T-helper 1 cell treated with Interleukin-12 subunit alpha and Interleukin-12 subunit beta and Interleukin-4 antibody, amounts not matched to agents 30 μg/mL and 1 μg/mL, for 36 hours (primary cell): ENCODE results near the gene PARP6.

Experiments
- H3K27ac Mint-ChIP-seq: one replicate; pipeline ENCODE4 v1.8.0; 2021; ENCODE audit warnings: mild to moderate bottlenecking, mixed read lengths
- H3K27me3 Mint-ChIP-seq: one replicate; pipeline ENCODE4 v1.8.0; 2021; ENCODE audit warnings: low read depth, mixed read lengths
- H3K36me3 Mint-ChIP-seq: one replicate; pipeline ENCODE4 v1.8.0; 2021; ENCODE audit warnings: low read depth, mixed read lengths
- H3K4me1 Mint-ChIP-seq: one replicate; pipeline ENCODE4 v1.8.0; 2021; ENCODE audit warnings: low read depth, mixed read lengths
- H3K4me3 Mint-ChIP-seq: one replicate; pipeline ENCODE4 v1.8.0; 2021; ENCODE audit warnings: mild to moderate bottlenecking, moderate library complexity, mixed read lengths
- H3K9me3 Mint-ChIP-seq: one replicate; pipeline ENCODE4 v1.8.0; 2021; ENCODE audit warnings: mixed read lengths

The PARP6 gene

GRCh38 chr15:72202801-72203506 is 69.4 kb downstream of the PARP6 start:
- Mint-ChIP-seq H3K4me1 (peaks cover 29% of the 10 kb centered on the region), H3K9me3 (no peaks in the 10 kb centered on the region), H3K27me3 (peaks cover 6% of the 10 kb centered on the region), H3K27ac (no peak overlapping the region), H3K36me3 (peaks cover 91% of the 10 kb centered on the region), H3K4me3 (no peak overlapping the region)

- H3K4me1 Mint-ChIP-seq = peaks cover 29% of the 10 kb centered on the region
- peaks cover 87% of the 10 kb centered on the region for H3K36me3 Mint-ChIP-seq
- no peak overlapping the region for H3K4me3 Mint-ChIP-seq
- peaks cover 8% of the 10 kb centered on the region for H3K27me3 Mint-ChIP-seq
- H3K9me3 Mint-ChIP-seq = no peaks in the 10 kb centered on the region
- no peak overlapping the region for H3K27ac Mint-ChIP-seq
Observed at GRCh38 chr15:72202302-72202701, 70.1 kb downstream of the PARP6 start.

GRCh38 chr15:72201391-72201921 is 70.9 kb downstream of the PARP6 start:
- Mint-ChIP-seq H3K36me3 (peaks cover 79% of the 10 kb centered on the region), H3K27me3 (peaks cover 11% of the 10 kb centered on the region), H3K27ac (no peak overlapping the region), H3K4me3 (no peak overlapping the region), H3K4me1 (peaks cover 26% of the 10 kb centered on the region), H3K9me3 (no peaks in the 10 kb centered on the region)

- H3K27ac Mint-ChIP-seq = peak overlapping the region; percentile 22
- H3K36me3 Mint-ChIP-seq = peaks cover 72% of the 10 kb centered on the region
- H3K27me3 Mint-ChIP-seq = peaks cover 12% of the 10 kb centered on the region
- H3K9me3 Mint-ChIP-seq = no peaks in the 10 kb centered on the region
- H3K4me3 Mint-ChIP-seq = no peak overlapping the region
- H3K4me1 Mint-ChIP-seq = peaks cover 22% of the 10 kb centered on the region
Observed at GRCh38 chr15:72200395-72201237, 71.7 kb downstream of the PARP6 start.

GRCh38 chr15:72199721-72200212 is 72.6 kb downstream of the PARP6 start:
- H3K36me3 Mint-ChIP-seq = peaks cover 63% of the 10 kb centered on the region

GRCh38 chr15:72199205-72199515 is 73.2 kb downstream of the PARP6 start:
- H3K27me3 Mint-ChIP-seq = peaks cover 12% of the 10 kb centered on the region
- H3K9me3 Mint-ChIP-seq = no peaks in the 10 kb centered on the region
- no peak overlapping the region for H3K4me3 Mint-ChIP-seq
- H3K36me3 Mint-ChIP-seq = peaks cover 57% of the 10 kb centered on the region
- peaks cover 17% of the 10 kb centered on the region for H3K4me1 Mint-ChIP-seq
- H3K27ac Mint-ChIP-seq = no peak overlapping the region

More at GRCh38 chr15:72199721-72200212, 72.6 kb downstream of the PARP6 start:
- peaks cover 12% of the 10 kb centered on the region for H3K27me3 Mint-ChIP-seq
- peaks cover 18% of the 10 kb centered on the region for H3K4me1 Mint-ChIP-seq
- no peaks in the 10 kb centered on the region for H3K9me3 Mint-ChIP-seq
- no peak overlapping the region for H3K27ac Mint-ChIP-seq
- no peak overlapping the region for H3K4me3 Mint-ChIP-seq

- Mint-ChIP-seq H3K4me3 (no peak overlapping the region), H3K4me1 (peaks cover 17% of the 10 kb centered on the region), H3K9me3 (no peaks in the 10 kb centered on the region), H3K27me3 (peaks cover 12% of the 10 kb centered on the region), H3K36me3 (peaks cover 53% of the 10 kb centered on the region), H3K27ac (no peak overlapping the region)
Observed at GRCh38 chr15:72198356-72199204, 73.8 kb downstream of the PARP6 start.

- no peak within 1 kb of the TSS for H3K27ac Mint-ChIP-seq
- H3K27me3 Mint-ChIP-seq = peaks cover 12% of the 10 kb centered on the region
- H3K4me1 Mint-ChIP-seq = peaks cover 12% of the 10 kb centered on the region
Observed at GRCh38 chr15:72197460-72198355, 74.6 kb downstream of the PARP6 start, which contains the start of gene GRAMD2A. TSS of gene GRAMD2A (minus strand) at chr15:72197787.

GRCh38 chr15:72197041-72197459 is 75.3 kb downstream of the PARP6 start:
- Mint-ChIP-seq H3K27ac (no peak overlapping the region), H3K36me3 (peaks cover 40% of the 10 kb centered on the region), H3K4me1 (peaks cover 12% of the 10 kb centered on the region), H3K27me3 (peaks cover 12% of the 10 kb centered on the region), H3K9me3 (no peaks in the 10 kb centered on the region), H3K4me3 (no peak overlapping the region)

More at GRCh38 chr15:72197460-72198355, 74.6 kb downstream of the PARP6 start, which contains the start of gene GRAMD2A:
- Mint-ChIP-seq H3K4me3 (peak within 1 kb of the TSS; percentile 63), H3K9me3 (no peaks in the 10 kb centered on the region), H3K36me3 (peaks cover 45% of the 10 kb centered on the region)

GRCh38 chr15:72196409-72197040 is 75.8 kb downstream of the PARP6 start:
- no peak overlapping the region for H3K27ac Mint-ChIP-seq
- peaks cover 12% of the 10 kb centered on the region for H3K4me1 Mint-ChIP-seq
- peaks cover 12% of the 10 kb centered on the region for H3K27me3 Mint-ChIP-seq
- peaks cover 36% of the 10 kb centered on the region for H3K36me3 Mint-ChIP-seq
- H3K9me3 Mint-ChIP-seq = no peaks in the 10 kb centered on the region
- no peak overlapping the region for H3K4me3 Mint-ChIP-seq

- H3K36me3 Mint-ChIP-seq = peaks cover 23% of the 10 kb centered on the region
- no peak overlapping the region for H3K27ac Mint-ChIP-seq
- no peaks in the 10 kb centered on the region for H3K9me3 Mint-ChIP-seq
Observed at GRCh38 chr15:72195101-72195511, 77.2 kb downstream of the PARP6 start.

GRCh38 chr15:72193836-72194396 is 78.4 kb downstream of the PARP6 start:
- Mint-ChIP-seq H3K36me3 (peaks cover 11% of the 10 kb centered on the region), H3K4me3 (no peak overlapping the region), H3K9me3 (no peaks in the 10 kb centered on the region), H3K27me3 (peaks cover 23% of the 10 kb centered on the region), H3K27ac (no peak overlapping the region), H3K4me1 (peaks cover 4% of the 10 kb centered on the region)

More at GRCh38 chr15:72195101-72195511, 77.2 kb downstream of the PARP6 start:
- Mint-ChIP-seq H3K27me3 (peaks cover 18% of the 10 kb centered on the region), H3K4me3 (no peak overlapping the region), H3K4me1 (peaks cover 7% of the 10 kb centered on the region)
